Left renal cortex interstitium (tissue), 4 donors: Measurements from ENCODE around the gene CEP295NL. TPM values are rescaled to one million over a fixed set of nuclear protein-coding genes. Genes with fewer than 3 reads are reported as not detected.

Experiments used
- DNase-seq, 4 donors: peaks; one replicate each; pipeline ENCODE4 v3.0.0-alpha.2; 2013; ENCODE audit warnings: low read depth in 4 of 4, low spot score in 2 of 4, missing footprints in 1 of 4
- polyA plus RNA-seq, 4 donors: library from polyadenylated mRNA; unstranded; fragments of 120-200 nt; gene quantifications; one replicate each; pipeline ENCODE4 v1.2.1, GENCODE V29; 2013; ENCODE audit not compliant: insufficient read length in 4 of 4

CEP295NL gene
- polyA plus RNA-seq, 4 donors = 0.08 to 1.1 (median 0.54) TPM; not detected in 1

DNA sequence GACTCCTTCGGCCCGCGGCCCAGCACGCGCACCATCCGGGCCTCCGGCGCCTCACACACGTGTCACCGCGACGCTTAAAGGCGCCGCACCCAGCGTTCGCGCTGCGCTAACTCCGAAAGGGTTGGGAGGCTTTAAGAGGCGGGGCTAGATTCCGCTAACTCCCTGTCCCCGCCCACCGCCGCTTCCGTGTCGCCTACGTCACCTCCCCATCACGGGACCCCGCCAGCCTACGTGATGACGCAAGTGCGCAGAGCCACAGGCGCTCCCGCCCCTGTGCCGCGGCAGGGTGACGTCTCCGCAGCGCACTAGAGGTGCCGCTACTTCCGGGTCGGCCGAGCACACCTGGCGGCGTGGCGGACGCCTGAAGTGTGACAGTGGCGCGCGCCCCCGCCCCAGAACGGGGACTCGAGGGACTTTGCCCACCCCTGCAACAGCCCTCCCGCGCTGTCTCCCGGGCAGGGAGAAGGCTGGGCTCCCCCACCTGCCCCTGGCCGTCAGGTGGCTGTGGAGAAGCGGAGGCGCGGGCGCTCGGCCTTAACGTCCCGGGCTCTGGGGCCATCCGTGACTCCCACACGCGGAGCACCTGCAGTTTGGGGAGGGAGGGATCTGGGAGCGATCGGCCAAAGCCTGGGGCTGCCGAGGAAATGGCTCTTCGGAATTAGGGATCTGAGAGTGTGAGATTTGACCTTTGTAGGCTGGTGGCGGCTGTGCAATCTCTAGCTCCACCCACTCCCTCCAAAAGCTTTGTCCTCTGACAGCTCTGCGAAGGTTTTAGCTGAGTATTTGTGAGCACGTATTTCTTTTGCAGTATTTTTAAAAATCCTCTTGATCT is 62.0 kb downstream of the CEP295NL start, which contains the start of gene USP36:
USP36 (minus strand) TSS at position 35 of the 832 bp plus-strand sequence. CDS start 4,451 bp downstream, outside the sequence.
- DNase-seq = peak; percentile 95 to 99 (median 98)

Other genes with a start within 250 kb of the CEP295NL start
- gene CYTH1, start 120.9 kb downstream of the CEP295NL start, polyA plus RNA-seq = 10 to 100 TPM; 19.8 to 30.6 (median 25.9) TPM
- gene USP36, start 62.4 kb downstream of the CEP295NL start, polyA plus RNA-seq = 10 to 100 TPM; 26.7 to 55.4 (median 45.6) TPM
- 100 to 1,000 TPM; 139 to 182 (median 162) TPM for gene TIMP2, start 22.2 kb upstream of the CEP295NL start, polyA plus RNA-seq
- gene LGALS3BP, start 76.7 kb upstream of the CEP295NL start, polyA plus RNA-seq = 100 to 1,000 TPM; 116 to 170 (median 125) TPM
- 10 to 100 TPM; 41.4 to 55.1 (median 47.4) TPM for gene CANT1, start 106.6 kb upstream of the CEP295NL start, polyA plus RNA-seq
- gene C1QTNF1, start 121.0 kb upstream of the CEP295NL start, polyA plus RNA-seq = 1 to 10 TPM; 2.2 to 3.1 (median 2.6) TPM
- 10 to 100 TPM; 11.4 to 35.0 (median 21.7) TPM for gene ENGASE, start 171.6 kb upstream of the CEP295NL start, polyA plus RNA-seq